NCI-H774 (cell line): ENCODE data around the gene ELOB.

Experiments
- DNase-seq: peaks from one replicate; lab custom pipeline; 2025; lab: John Stamatoyannopoulos, UW

ELOB gene

GRCh38 chr16:2782583-2783351 lies 5.7 kb upstream of the ELOB start:
- no peak for DNase-seq

GRCh38 chr16:2779978-2780898 lies 3.2 kb upstream of the ELOB start:
- no peak for DNase-seq

- no peak for DNase-seq
Observed at GRCh38 chr16:2779151-2779920, 2.3 kb upstream of the ELOB start.

GRCh38 chr16:2778630-2778958 lies 1.5 kb upstream of the ELOB start:
- no peak for DNase-seq

GRCh38 chr16:2777903-2778629 lies 986 bp upstream of the ELOB start:
- no peak for DNase-seq

GRCh38 chr16:2776500-2777139 lies 460 bp downstream of the ELOB start:
- DNase-seq, result no peak

- no peak for DNase-seq
Observed at GRCh38 chr16:2775765-2776499, 1.1 kb downstream of the ELOB start.

GRCh38 chr16:2775131-2775716 lies 1.9 kb downstream of the ELOB start:
- DNase-seq, result no peak

- DNase-seq, result no peak
Observed at GRCh38 chr16:2774161-2774891, 2.8 kb downstream of the ELOB start.

- no peak for DNase-seq
Observed at GRCh38 chr16:2773188-2773968, 3.7 kb downstream of the ELOB start.

GRCh38 chr16:2771496-2772402 lies 5.3 kb downstream of the ELOB start:
- DNase-seq, result no peak

GRCh38 chr16:2770057-2770951 lies 6.8 kb downstream of the ELOB start:
- no peak for DNase-seq

GRCh38 chr16:2769675-2770056 lies 7.4 kb downstream of the ELOB start:
- DNase-seq, result no peak

- DNase-seq, result no peak
Observed at GRCh38 chr16:2769100-2769529, 8.0 kb downstream of the ELOB start.

- DNase-seq, result no peak
Observed at GRCh38 chr16:2768403-2769089, 8.5 kb downstream of the ELOB start.

- DNase-seq, result no peak
Observed at GRCh38 chr16:2767891-2768290, 9.2 kb downstream of the ELOB start.
